NCI-H1092 treated with DMSO at 0.1 percent for 48 hours (cell line): ENCODE measurements around the gene SPOP.
"Not testable (repeated sequence)": the region's sequence is repeated elsewhere in the genome, so short reads cannot be mapped to it uniquely, and the experiment has no call there.

Experiments used
- DNase-seq: peaks from one replicate; lab custom pipeline; 2025; lab: John Stamatoyannopoulos, UW

SPOP gene

GRCh38 chr17:49677933-49678847 lies at the start of gene SPOP:
Gene SPOP (minus strand): TSS chr17:49678097. CDS start chr17:49622810, 55,287 bp downstream.
- DNase-seq, result peak; percentile 98

- no peak for DNase-seq
Observed at GRCh38 chr17:49727380-49727779, 49.5 kb upstream of the SPOP start.

GRCh38 chr17:49725452-49726130 lies 47.7 kb upstream of the SPOP start:
- DNase-seq, result no peak

- not testable (repeated sequence) for DNase-seq
Observed at GRCh38 chr17:49724552-49724951, 46.7 kb upstream of the SPOP start.

GRCh38 chr17:49723423-49723822 lies 45.5 kb upstream of the SPOP start:
- DNase-seq, result no peak

- DNase-seq, result no peak
Observed at GRCh38 chr17:49722066-49722465, 44.2 kb upstream of the SPOP start.

- DNase-seq, result no peak
Observed at GRCh38 chr17:49717371-49717861, 39.5 kb upstream of the SPOP start.

GRCh38 chr17:49716668-49717364 lies 38.9 kb upstream of the SPOP start:
- DNase-seq, result no peak

GRCh38 chr17:49715717-49716279 lies 37.9 kb upstream of the SPOP start:
- peak; percentile 32 for DNase-seq

GRCh38 chr17:49715216-49715615 lies 37.3 kb upstream of the SPOP start:
- DNase-seq, result no peak

- DNase-seq, result no peak
Observed at GRCh38 chr17:49708515-49709183, 30.8 kb upstream of the SPOP start.

GRCh38 chr17:49707608-49708514 lies 30.0 kb upstream of the SPOP start, which contains the start of gene SLC35B1:
Gene SLC35B1 (minus strand): TSS chr17:49707964. CDS start chr17:49707833, 131 bp downstream.
- peak; percentile 98 for DNase-seq

GRCh38 chr17:49707246-49707607 lies 29.3 kb upstream of the SPOP start:
- no peak for DNase-seq

- DNase-seq, result no peak
Observed at GRCh38 chr17:49705254-49705653, 27.4 kb upstream of the SPOP start.

- DNase-seq, result no peak
Observed at GRCh38 chr17:49703557-49704277, 25.8 kb upstream of the SPOP start.

GRCh38 chr17:49700960-49701359 lies 23.1 kb upstream of the SPOP start:
- no peak for DNase-seq

GRCh38 chr17:49699966-49700575 lies 22.2 kb upstream of the SPOP start:
- DNase-seq, result no peak

- DNase-seq, result no peak
Observed at GRCh38 chr17:49698005-49698404, 20.1 kb upstream of the SPOP start.

- no peak for DNase-seq
Observed at GRCh38 chr17:49696233-49696761, 18.4 kb upstream of the SPOP start.
